Measurements from ENCODE around the gene THOC1. TPM values are rescaled to one million over a fixed set of nuclear protein-coding genes. Genes with fewer than 3 reads are reported as not detected.

Gene THOC1
- polyA plus RNA-seq, 1 of the 3 experiments (the other 2 are of a cell fraction) = 12.3 TPM

DNA sequence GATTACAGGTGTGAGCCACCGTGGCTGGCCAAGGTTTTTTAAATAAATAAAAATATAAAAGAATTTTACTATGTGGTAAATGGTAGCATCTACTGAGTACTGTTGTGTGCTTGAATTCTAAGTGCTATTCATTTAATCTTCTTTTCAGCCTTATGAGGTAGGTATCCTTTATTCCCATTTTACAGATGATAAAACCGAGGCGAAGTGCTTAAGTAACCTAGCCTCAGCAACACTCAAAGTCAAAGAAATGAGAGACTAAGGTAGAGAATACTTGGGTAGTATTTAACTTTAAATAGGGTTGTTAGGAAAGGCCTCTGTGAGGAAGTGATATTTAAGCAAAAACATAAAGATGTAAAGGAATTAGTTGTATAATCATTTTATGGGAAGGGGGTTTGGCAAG, 5.7 kb upstream of the THOC1 start:
- Histone ChIP-seq H3K79me2 (ENCODE audit: insufficient read depth) (peaks cover 6% of the 10 kb centered on the region; the same call in 1 of the 2 replicates), H3K9me2 (no peaks in the 10 kb centered on the region), H3K36me3 (replicated peaks in 1 of 2; ENCODE audit: control insufficient read depth in 1 of 2, insufficient read depth in 2 of 2, low read length in 1 of 2) (no peaks in the 10 kb centered on the region), H4K20me1 (ENCODE audit: insufficient read depth) (no peaks in the 10 kb centered on the region), H3K4me2 (no peak overlapping the region), H3F3A (replicated peaks; ENCODE audit: insufficient read depth) (no peaks in the 10 kb centered on the region), H3K4me3 (ENCODE audit: low read depth in 2 of 2, low read length in 1 of 2) (no peak overlapping the region), H3K4me1 (ENCODE audit: control insufficient read depth in 1 of 2, insufficient read depth in 2 of 2, low read depth in 1 of 2, low read length in 1 of 2) (peaks cover 0 to 10% of the 10 kb centered on the region in 2 experiments; a peak in 1 of 4 replicates), H3K27me3 (ENCODE audit: insufficient read depth) (no peaks in the 10 kb centered on the region), H3K9me3 (0 out of 2 replicates have a peak, but pooled peaks cover 3% of the 10 kb centered on the region), H2AFZ (ENCODE audit: low read depth) (no peak overlapping the region), H3K27ac (ENCODE audit: low read depth in 2 of 2, low read length in 1 of 2) (no peak overlapping the region), H3K9ac (no peak overlapping the region)
- DNase-seq = no peak
- TF ChIP-seq ELF1 (IDR thresholded peaks at IDR 0.05) = no peak
- no peak for TF ChIP-seq SMC3 (IDR thresholded peaks at IDR 0.05; ENCODE audit: low read depth, low read length)
- TF ChIP-seq, protein P1, sequence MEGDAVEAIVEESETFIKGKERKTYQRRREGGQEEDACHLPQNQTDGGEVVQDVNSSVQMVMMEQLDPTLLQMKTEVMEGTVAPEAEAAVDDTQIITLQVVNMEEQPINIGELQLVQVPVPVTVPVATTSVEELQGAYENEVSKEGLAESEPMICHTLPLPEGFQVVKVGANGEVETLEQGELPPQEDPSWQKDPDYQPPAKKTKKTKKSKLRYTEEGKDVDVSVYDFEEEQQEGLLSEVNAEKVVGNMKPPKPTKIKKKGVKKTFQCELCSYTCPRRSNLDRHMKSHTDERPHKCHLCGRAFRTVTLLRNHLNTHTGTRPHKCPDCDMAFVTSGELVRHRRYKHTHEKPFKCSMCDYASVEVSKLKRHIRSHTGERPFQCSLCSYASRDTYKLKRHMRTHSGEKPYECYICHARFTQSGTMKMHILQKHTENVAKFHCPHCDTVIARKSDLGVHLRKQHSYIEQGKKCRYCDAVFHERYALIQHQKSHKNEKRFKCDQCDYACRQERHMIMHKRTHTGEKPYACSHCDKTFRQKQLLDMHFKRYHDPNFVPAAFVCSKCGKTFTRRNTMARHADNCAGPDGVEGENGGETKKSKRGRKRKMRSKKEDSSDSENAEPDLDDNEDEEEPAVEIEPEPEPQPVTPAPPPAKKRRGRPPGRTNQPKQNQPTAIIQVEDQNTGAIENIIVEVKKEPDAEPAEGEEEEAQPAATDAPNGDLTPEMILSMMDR (IDR thresholded peaks at IDR 0.05) = no peak
- TF ChIP-seq MXI1 (IDR thresholded peaks at IDR 0.05; ENCODE audit: low read depth, low read length) = no peak
- TF ChIP-seq RCOR1 (IDR thresholded peaks at IDR 0.05; ENCODE audit: low read length) = no peak
- TF ChIP-seq YY1 (IDR thresholded peaks at IDR 0.05; ENCODE audit: low read depth) = no peak
- no peak for TF ChIP-seq TAF1 (IDR thresholded peaks at IDR 0.05; ENCODE audit: borderline replicate concordance, low read depth, low read length)
- no peak for TF ChIP-seq EZH2phosphoT487 (IDR thresholded peaks at IDR 0.05; ENCODE audit: borderline replicate concordance, low read depth)
- TF ChIP-seq, protein P2, sequence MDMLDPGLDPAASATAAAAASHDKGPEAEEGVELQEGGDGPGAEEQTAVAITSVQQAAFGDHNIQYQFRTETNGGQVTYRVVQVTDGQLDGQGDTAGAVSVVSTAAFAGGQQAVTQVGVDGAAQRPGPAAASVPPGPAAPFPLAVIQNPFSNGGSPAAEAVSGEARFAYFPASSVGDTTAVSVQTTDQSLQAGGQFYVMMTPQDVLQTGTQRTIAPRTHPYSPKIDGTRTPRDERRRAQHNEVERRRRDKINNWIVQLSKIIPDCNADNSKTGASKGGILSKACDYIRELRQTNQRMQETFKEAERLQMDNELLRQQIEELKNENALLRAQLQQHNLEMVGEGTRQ (IDR thresholded peaks at IDR 0.05; ENCODE audit: borderline replicate concordance, low read depth, low read length) = no peak
- TF ChIP-seq, protein P3, sequence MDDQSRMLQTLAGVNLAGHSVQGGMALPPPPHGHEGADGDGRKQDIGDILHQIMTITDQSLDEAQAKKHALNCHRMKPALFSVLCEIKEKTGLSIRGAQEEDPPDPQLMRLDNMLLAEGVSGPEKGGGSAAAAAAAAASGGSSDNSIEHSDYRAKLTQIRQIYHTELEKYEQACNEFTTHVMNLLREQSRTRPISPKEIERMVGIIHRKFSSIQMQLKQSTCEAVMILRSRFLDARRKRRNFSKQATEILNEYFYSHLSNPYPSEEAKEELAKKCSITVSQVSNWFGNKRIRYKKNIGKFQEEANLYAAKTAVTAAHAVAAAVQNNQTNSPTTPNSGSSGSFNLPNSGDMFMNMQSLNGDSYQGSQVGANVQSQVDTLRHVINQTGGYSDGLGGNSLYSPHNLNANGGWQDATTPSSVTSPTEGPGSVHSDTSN (IDR thresholded peaks at IDR 0.05) = no peak
- no peak for TF ChIP-seq JUND (IDR thresholded peaks at IDR 0.05)
- ChIA-PET CTCF (no interaction called here), POLR2A (no interaction called here)
- WGBS (ENCODE audit: low lambda C conversion rate) = 98% methylated on average over 3 of the region's 3 CpGs

DNA sequence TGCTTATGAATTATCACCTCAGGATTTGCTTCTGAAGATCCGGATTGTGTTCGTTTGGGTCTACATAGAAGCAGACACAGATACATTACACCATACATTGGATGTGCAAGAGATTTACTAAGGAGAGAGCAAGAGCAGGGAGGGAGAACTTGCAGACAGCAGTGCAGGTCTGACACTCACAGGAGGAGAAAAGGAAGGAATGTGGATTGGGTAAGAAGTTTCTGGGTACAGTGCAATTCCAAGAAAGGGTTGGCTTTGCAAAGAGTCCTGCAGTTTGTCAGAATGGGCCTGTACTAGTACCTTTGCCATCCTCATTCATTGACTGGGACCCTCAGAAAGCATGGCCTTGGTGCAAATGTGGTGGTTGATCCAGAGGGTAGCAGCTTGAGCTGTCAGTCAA, 4.8 kb upstream of the THOC1 start:
- Histone ChIP-seq H3K4me1 (ENCODE audit: control insufficient read depth in 1 of 2, insufficient read depth in 2 of 2, low read depth in 1 of 2, low read length in 1 of 2) (peaks cover 0 to 10% of the 10 kb centered on the region in 2 experiments; a peak in 1 of 4 replicates), H3K27me3 (ENCODE audit: insufficient read depth) (no peaks in the 10 kb centered on the region), H3K4me3 (ENCODE audit: low read depth in 2 of 2, low read length in 1 of 2) (no peak overlapping the region), H3K9me3 (0 out of 2 replicates have a peak, but pooled peaks cover 2% of the 10 kb centered on the region), H2AFZ (ENCODE audit: low read depth) (no peak overlapping the region), H3K36me3 (replicated peaks in 1 of 2; ENCODE audit: control insufficient read depth in 1 of 2, insufficient read depth in 2 of 2, low read length in 1 of 2) (no peaks in the 10 kb centered on the region), H3K79me2 (ENCODE audit: insufficient read depth) (peaks cover 9% of the 10 kb centered on the region; the same call in 1 of the 2 replicates), H3K9ac (no peak overlapping the region), H3K27ac (ENCODE audit: low read depth in 2 of 2, low read length in 1 of 2) (no peak overlapping the region), H3F3A (replicated peaks; ENCODE audit: insufficient read depth) (no peaks in the 10 kb centered on the region), H4K20me1 (ENCODE audit: insufficient read depth) (no peaks in the 10 kb centered on the region), H3K9me2 (no peaks in the 10 kb centered on the region), H3K4me2 (no peak overlapping the region)
- CTCF ChIA-PET = no interaction called here
- WGBS (ENCODE audit: low lambda C conversion rate) = 100% methylated on average over 2 of the region's 2 CpGs
- POLR2A ChIA-PET = no interaction called here
- no peak for DNase-seq
- TF ChIP-seq YY1 (IDR thresholded peaks at IDR 0.05; ENCODE audit: low read depth) = no peak
- no peak for TF ChIP-seq FOSL2 (IDR thresholded peaks at IDR 0.05; ENCODE audit: borderline replicate concordance, low read depth)
- no peak for TF ChIP-seq MXI1 (IDR thresholded peaks at IDR 0.05; ENCODE audit: low read depth, low read length)
- no peak for TF ChIP-seq ELF1 (IDR thresholded peaks at IDR 0.05)
- no peak for TF ChIP-seq EZH2phosphoT487 (IDR thresholded peaks at IDR 0.05; ENCODE audit: borderline replicate concordance, low read depth)
- TF ChIP-seq, protein P4, sequence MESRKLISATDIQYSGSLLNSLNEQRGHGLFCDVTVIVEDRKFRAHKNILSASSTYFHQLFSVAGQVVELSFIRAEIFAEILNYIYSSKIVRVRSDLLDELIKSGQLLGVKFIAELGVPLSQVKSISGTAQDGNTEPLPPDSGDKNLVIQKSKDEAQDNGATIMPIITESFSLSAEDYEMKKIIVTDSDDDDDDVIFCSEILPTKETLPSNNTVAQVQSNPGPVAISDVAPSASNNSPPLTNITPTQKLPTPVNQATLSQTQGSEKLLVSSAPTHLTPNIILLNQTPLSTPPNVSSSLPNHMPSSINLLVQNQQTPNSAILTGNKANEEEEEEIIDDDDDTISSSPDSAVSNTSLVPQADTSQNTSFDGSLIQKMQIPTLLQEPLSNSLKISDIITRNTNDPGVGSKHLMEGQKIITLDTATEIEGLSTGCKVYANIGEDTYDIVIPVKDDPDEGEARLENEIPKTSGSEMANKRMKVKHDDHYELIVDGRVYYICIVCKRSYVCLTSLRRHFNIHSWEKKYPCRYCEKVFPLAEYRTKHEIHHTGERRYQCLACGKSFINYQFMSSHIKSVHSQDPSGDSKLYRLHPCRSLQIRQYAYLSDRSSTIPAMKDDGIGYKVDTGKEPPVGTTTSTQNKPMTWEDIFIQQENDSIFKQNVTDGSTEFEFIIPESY (IDR thresholded peaks at IDR 0.05; ENCODE audit: borderline replicate concordance, low read depth) = no peak
- TF ChIP-seq, protein P1 (IDR thresholded peaks at IDR 0.05) = no peak
- TF ChIP-seq RAD21 (IDR thresholded peaks at IDR 0.05; ENCODE audit: low read length) = no peak
- no peak for TF ChIP-seq RCOR1 (IDR thresholded peaks at IDR 0.05; ENCODE audit: low read length)
- TF ChIP-seq FOXJ3 (CRISPR knock-in tag; IDR thresholded peaks at IDR 0.05) = no peak
- no peak for TF ChIP-seq TAF1 (IDR thresholded peaks at IDR 0.05; ENCODE audit: borderline replicate concordance, low read depth, low read length)
- TF ChIP-seq GABPA (IDR thresholded peaks at IDR 0.05; ENCODE audit: low read depth) = no peak
- no peak for TF ChIP-seq MEF2A (IDR thresholded peaks at IDR 0.05; ENCODE audit: borderline replicate concordance, low read depth)
- TF ChIP-seq FOXM1 (IDR thresholded peaks at IDR 0.05; ENCODE audit: low read depth) = no peak
- TF ChIP-seq, protein P5, sequence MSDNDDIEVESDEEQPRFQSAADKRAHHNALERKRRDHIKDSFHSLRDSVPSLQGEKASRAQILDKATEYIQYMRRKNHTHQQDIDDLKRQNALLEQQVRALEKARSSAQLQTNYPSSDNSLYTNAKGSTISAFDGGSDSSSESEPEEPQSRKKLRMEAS (IDR thresholded peaks at IDR 0.05; ENCODE audit: low read depth) = no peak
